ENCODE results near the gene STYXL1. TPM values are rescaled to one million over a fixed set of nuclear protein-coding genes. Genes with fewer than 3 reads are reported as not detected.

The STYXL1 gene
- total and polyA plus RNA-seq, 7 donors, result 9.4 to 81.4 (median 30.7) TPM

- Histone ChIP-seq H3K27me3 (no peaks in the 10 kb centered on the region), H3K36me3 (no peaks in the 10 kb centered on the region), H3K9me3 (no peaks in the 10 kb centered on the region), H3K4me3 (peak overlapping the region; percentile 73 to 97 (median 86)), H3K27ac (peak overlapping the region; percentile 95 to 99 (median 98)), H3K4me1 (peaks cover 0 to 24% (median 19%) of the 10 kb centered on the region in 4 donors)
- no peak for DNase-seq
- intact Hi-C loops (cut with DNase I), result loop anchor here (2.0 kb wide), 1 partner anchor 28 kb away; no protein-coding TSS in a partner anchor
- TF ChIP-seq CTCF (IDR thresholded peaks at IDR 0.05) (no peak), EP300 (IDR thresholded peaks at IDR 0.05) (no peak), POLR2A (IDR thresholded peaks at IDR 0.05) (no peak), POLR2AphosphoS5 (IDR thresholded peaks at IDR 0.05) (no peak)
- WGBS, 2 donors, result 68 to 71% methylated on average over 11 of the region's 11 CpGs
Measured at GRCh38 chr7:75995052-75995471, 52.7 kb downstream of the STYXL1 start.

GRCh38 chr7:75994388-75995051 lies 53.3 kb downstream of the STYXL1 start, which contains the start of gene TMEM120A:
TMEM120A (minus strand) TSS chr7:75994595; CDS start chr7:75994570, 25 bp downstream.
- Histone ChIP-seq H3K9me3 (no peaks in the 10 kb centered on the region), H3K27me3 (no peaks in the 10 kb centered on the region), H3K4me1 (peaks cover 0 to 30% (median 24%) of the 10 kb centered on the region in 4 donors), H3K36me3 (no peaks in the 10 kb centered on the region), H3K27ac (peak within 1 kb of the TSS; percentile 95 to 99 (median 98)), H3K4me3 (peak within 1 kb of the TSS; percentile 73 to 97 (median 86))
- TF ChIP-seq EP300 (IDR thresholded peaks at IDR 0.05), result peak in 1 of 4 donors; percentile 6
- peak; percentile 88 to 90 for TF ChIP-seq POLR2A (IDR thresholded peaks at IDR 0.05)
- TF ChIP-seq CTCF (IDR thresholded peaks at IDR 0.05), result peak in 1 of 4 experiments; percentile 26
- TF ChIP-seq POLR2AphosphoS5 (IDR thresholded peaks at IDR 0.05), result peak; percentile 89 to 98 (median 96)
- 1 to 3% methylated on average over 51 of the region's 51 CpGs for WGBS, 2 donors
- DNase-seq, result peak; percentile 99
- intact Hi-C loops (cut with DNase I), result loop anchor here (1.0 to 2.0 kb wide), 3 partner anchors 28 to 115 kb away; partner anchors contain the start of genes POR and RHBDD2

- intact Hi-C loops (cut with DNase I), result loop anchor here (1.0 to 2.0 kb wide), 3 partner anchors 27 to 115 kb away; partner anchors contain the start of genes POR and RHBDD2
- TF ChIP-seq POLR2AphosphoS5 (IDR thresholded peaks at IDR 0.05), result peak in 3 of 4 donors; percentile 19 to 43 (median 43)
- no peak for TF ChIP-seq EP300 (IDR thresholded peaks at IDR 0.05)
- H3K36me3 ChIP-seq, result no peaks in the 10 kb centered on the region
- peaks cover 0 to 35% (median 30%) of the 10 kb centered on the region in 4 donors for H3K4me1 ChIP-seq
- no peaks in the 10 kb centered on the region for H3K27me3 ChIP-seq
- H3K27ac ChIP-seq, result peak overlapping the region; percentile 95 to 99 (median 98)
- 2 to 4% methylated on average over 40 of the region's 40 CpGs for WGBS, 2 donors
- DNase-seq, result peak; percentile 93
- no peaks in the 10 kb centered on the region for H3K9me3 ChIP-seq
- H3K4me3 ChIP-seq, result peak overlapping the region; percentile 73 to 97 (median 86)
Measured at GRCh38 chr7:75993689-75994387, 54.0 kb downstream of the STYXL1 start.

- peak; percentile 63 for DNase-seq
- no peak for TF ChIP-seq POLR2AphosphoS5 (IDR thresholded peaks at IDR 0.05)
- TF ChIP-seq CTCF (IDR thresholded peaks at IDR 0.05), result no peak
- no peak for TF ChIP-seq POLR2A (IDR thresholded peaks at IDR 0.05)
- TF ChIP-seq EP300 (IDR thresholded peaks at IDR 0.05), result no peak
- no peaks in the 10 kb centered on the region for H3K27me3 ChIP-seq
- H3K27ac ChIP-seq, result peak overlapping the region; percentile 95 to 99 (median 98)
- no peak overlapping the region for H3K4me3 ChIP-seq
- intact Hi-C loops (cut with DNase I), result no loop called here
- H3K36me3 ChIP-seq, result peaks cover 0 to 11% (median 4%) of the 10 kb centered on the region in 4 donors
- H3K4me1 ChIP-seq, result peaks cover 0 to 35% (median 30%) of the 10 kb centered on the region in 4 donors
- 93 to 94% methylated on average over 20 of the region's 20 CpGs for WGBS, 2 donors
- H3K9me3 ChIP-seq, result no peaks in the 10 kb centered on the region
Measured at GRCh38 chr7:75992083-75992755, 55.6 kb downstream of the STYXL1 start.

Data from sigmoid colon (tissue), 7 donors.